HG03175 (cell line): ENCODE data around the gene ZSCAN1.

ENCODE experiments used
- ATAC-seq: cut with Tn5 transposase; IDR thresholded peaks from one replicate; pipeline ENCODE4 v1.9.1; 2021; ENCODE audit warnings: mild to moderate bottlenecking, moderate library complexity; ENCODE audit not compliant: unreplicated experiment

The ZSCAN1 gene

GRCh38 chr19:58040751-58041525 lies 7.1 kb downstream of the ZSCAN1 start:
- no peak for ATAC-seq

GRCh38 chr19:58042495-58043340 lies 8.9 kb downstream of the ZSCAN1 start:
- no peak for ATAC-seq

DNA sequence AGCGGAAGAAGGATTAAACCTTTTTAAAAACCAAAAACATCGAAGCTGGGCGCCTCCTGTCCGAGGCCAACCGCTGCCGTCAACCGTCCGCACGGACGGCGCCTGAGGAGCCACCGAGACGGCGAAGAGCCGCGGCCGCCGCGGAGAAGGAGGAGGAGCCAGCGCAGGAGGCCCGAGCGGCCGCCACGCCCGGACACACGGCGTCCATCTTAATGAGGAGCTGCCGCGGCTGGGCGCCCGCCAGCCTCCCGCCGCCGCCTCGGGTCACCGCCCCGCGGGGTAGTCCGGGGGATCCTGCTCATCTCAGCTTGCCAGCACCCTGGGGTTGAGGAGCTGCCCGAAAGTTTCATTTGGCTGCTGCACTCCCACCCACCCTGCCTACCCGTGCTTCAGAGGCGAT lies 10.6 kb downstream of the ZSCAN1 start:
- no peak for ATAC-seq

- ATAC-seq = no peak
Measured at GRCh38 chr19:58044886-58045285, 11.1 kb downstream of the ZSCAN1 start.

GRCh38 chr19:58045411-58046050 lies 11.7 kb downstream of the ZSCAN1 start:
- no peak for ATAC-seq

- ATAC-seq = no peak
Measured at GRCh38 chr19:58046856-58047255, 13.0 kb downstream of the ZSCAN1 start.

DNA sequence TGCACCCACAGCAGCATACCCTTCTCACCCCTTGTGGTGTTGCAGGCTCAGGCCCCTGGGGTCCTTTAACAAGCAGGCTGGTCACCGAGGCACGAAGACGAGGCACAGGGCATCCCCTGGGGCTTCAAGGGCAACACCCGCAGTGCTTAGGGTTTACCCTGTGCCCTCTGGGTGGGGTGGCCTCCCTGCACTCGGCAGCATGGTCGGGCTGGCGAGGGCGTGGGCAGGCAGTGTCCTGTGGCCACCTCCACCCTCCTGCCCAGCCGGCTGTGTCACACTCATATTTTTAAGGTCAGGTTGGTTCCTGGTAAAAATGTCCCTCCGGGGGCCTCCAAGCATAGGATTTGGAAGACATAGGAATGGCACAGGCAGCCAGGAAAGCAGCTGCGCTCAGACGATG lies 13.8 kb downstream of the ZSCAN1 start:
- ATAC-seq = no peak

DNA sequence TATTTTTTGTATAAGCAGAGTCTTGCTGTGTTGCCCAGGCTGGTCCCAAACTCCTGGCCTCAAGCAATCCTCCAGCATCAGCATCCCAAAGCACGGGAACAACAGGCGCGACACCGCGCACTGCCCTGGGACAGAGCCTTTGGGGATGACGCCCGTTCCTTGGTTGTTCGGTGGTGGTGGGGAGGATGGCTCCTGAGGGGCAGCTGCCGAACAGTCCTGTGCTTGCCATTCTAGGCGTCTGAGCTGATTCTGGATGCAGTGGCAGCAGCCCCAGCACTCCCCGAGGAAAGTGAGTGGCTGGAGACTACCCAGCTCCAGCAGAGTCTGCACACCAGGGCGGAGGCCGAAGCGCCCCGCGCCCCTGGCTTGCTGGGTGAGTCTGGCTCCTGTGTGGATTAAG lies 18.4 kb downstream of the ZSCAN1 start:
- no peak for ATAC-seq

DNA sequence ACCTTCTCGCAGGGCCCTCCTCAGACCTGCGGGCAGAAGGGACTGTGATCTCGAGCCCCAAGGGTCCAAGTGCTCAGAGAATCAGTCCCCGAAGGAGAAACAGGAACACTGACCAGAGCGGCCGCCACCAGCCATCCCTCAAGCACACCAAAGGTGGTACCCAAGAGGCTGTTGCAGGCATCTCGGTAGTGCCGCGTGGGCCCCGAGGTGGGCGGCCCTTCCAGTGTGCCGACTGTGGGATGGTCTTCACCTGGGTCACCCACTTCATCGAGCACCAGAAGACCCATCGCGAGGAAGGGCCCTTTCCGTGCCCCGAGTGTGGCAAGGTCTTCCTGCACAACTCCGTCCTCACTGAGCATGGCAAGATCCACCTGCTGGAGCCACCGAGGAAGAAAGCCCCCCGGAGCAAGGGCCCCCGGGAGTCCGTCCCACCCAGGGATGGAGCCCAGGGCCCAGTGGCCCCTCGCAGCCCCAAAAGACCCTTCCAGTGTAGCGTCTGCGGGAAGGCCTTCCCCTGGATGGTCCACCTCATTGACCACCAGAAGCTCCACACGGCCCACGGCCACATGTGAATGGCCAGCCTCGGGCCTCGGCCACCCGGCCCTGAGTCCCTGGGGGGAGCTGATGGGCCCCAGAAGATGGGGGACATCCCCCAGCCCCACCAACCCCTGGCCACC lies 19.8 kb downstream of the ZSCAN1 start:
- ATAC-seq = no peak

GRCh38 chr19:58054901-58055874 lies 21.4 kb downstream of the ZSCAN1 start:
- ATAC-seq = no peak

GRCh38 chr19:58056261-58056660 lies 22.4 kb downstream of the ZSCAN1 start:
- ATAC-seq = no peak

GRCh38 chr19:58056861-58057260 lies 23.0 kb downstream of the ZSCAN1 start:
- no peak for ATAC-seq

- no peak for ATAC-seq
Measured at GRCh38 chr19:58058467-58058866, 24.6 kb downstream of the ZSCAN1 start.

- no peak for ATAC-seq
Measured at GRCh38 chr19:58059003-58059670, 25.3 kb downstream of the ZSCAN1 start, which contains the start of gene ZNF135. Gene ZNF135 (plus strand): TSS chr19:58059282. CDS start chr19:58060003, 721 bp downstream.

GRCh38 chr19:58059671-58060078 lies 25.9 kb downstream of the ZSCAN1 start:
- no peak for ATAC-seq

DNA sequence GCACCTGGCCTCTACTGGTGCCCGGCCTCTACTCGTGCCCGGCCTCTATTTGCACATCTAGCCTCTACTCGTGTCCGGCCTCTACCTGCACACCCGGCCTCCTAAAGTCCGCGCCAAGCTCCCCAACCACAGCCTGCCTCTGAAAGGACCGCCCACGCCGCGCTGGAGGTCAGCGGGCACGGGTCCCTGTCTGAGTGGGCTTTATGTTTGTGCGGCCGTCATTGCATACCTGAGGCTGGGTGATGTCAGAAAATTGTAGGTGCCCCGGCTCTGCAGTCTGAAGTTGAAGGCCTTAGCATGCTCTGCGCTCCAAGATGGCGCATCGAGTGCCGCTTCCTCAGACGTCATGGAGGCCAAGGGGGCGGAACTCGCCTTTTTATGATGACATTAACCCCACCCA lies 26.4 kb downstream of the ZSCAN1 start:
- no peak for ATAC-seq

GRCh38 chr19:58063712-58064111 lies 29.9 kb downstream of the ZSCAN1 start:
- ATAC-seq = no peak

DNA sequence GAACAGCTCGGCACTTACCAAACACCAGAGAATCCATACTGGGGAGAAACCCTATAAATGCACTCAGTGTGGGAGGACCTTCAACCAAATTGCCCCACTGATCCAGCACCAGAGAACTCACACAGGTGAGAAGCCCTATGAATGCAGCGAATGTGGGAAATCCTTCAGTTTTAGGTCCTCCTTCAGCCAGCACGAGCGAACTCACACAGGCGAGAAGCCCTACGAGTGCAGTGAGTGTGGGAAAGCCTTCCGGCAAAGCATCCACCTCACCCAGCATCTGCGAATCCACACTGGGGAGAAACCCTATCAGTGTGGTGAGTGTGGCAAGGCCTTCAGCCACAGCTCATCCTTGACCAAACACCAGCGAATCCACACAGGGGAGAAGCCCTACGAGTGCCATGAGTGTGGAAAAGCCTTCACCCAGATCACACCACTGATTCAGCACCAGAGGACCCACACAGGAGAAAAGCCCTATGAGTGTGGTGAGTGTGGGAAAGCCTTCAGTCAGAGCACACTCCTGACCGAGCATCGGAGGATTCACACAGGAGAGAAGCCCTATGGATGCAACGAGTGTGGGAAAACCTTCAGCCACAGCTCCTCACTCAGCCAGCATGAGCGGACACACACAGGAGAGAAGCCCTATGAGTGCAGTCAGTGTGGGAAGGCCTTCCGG lies 33.6 kb downstream of the ZSCAN1 start:
- ATAC-seq = no peak

- ATAC-seq = no peak
Measured at GRCh38 chr19:58079792-58080191, 46.0 kb downstream of the ZSCAN1 start.
